ENCODE measurements around the gene FRMD4B.

Gene FRMD4B

GRCh38 chr3:69246612-69247011 lies 139.3 kb downstream of the FRMD4B start:
- no peaks in the 10 kb centered on the region for H3K4me1 ChIP-seq (ENCODE audit: insufficient read depth, low read length, poor library complexity, severe bottlenecking)
- H3F3A ChIP-seq (ENCODE audit: low read depth), result no peaks in the 10 kb centered on the region
- H3K9me2 ChIP-seq (replicated peaks; ENCODE audit: low read depth, low read length), result no peaks in the 10 kb centered on the region
- no peaks in the 10 kb centered on the region for H4K20me1 ChIP-seq (ENCODE audit: insufficient read depth, low read length, poor library complexity, severe bottlenecking)
- no peaks in the 10 kb centered on the region for H3K9me3 ChIP-seq (ENCODE audit: insufficient read depth, low read depth, low read length)
- H3K79me2 ChIP-seq (ENCODE audit: insufficient read depth, low read length), result no peaks in the 10 kb centered on the region
- TF ChIP-seq EZH2phosphoT487 (IDR thresholded peaks at IDR 0.05; ENCODE audit: borderline replicate concordance) (no peak), CTCF (conservative IDR thresholded peaks at IDR 0.05; ENCODE audit: low read length) (no peak)
- no peaks in the 10 kb centered on the region for H3K36me3 ChIP-seq (ENCODE audit: insufficient read depth, low read length)
- H2AFZ ChIP-seq (ENCODE audit: low read length), result no peak overlapping the region
- H3K27me3 ChIP-seq (ENCODE audit: insufficient read depth, low read length, poor library complexity, severe bottlenecking), result no peaks in the 10 kb centered on the region
- no peak overlapping the region for H3K4me3 ChIP-seq (ENCODE audit: low read length, poor library complexity, severe bottlenecking)
- no peak overlapping the region for H3K9ac ChIP-seq (ENCODE audit: low read depth, low read length, poor library complexity, severe bottlenecking)
- no peak overlapping the region for H3K4me2 ChIP-seq (ENCODE audit: low read depth, low read length, poor library complexity, severe bottlenecking)

GRCh38 chr3:69244039-69244438 lies 141.8 kb downstream of the FRMD4B start:
- no peaks in the 10 kb centered on the region for H3K36me3 ChIP-seq (ENCODE audit: insufficient read depth, low read length)
- no peak overlapping the region for H3K4me3 ChIP-seq (ENCODE audit: low read length, poor library complexity, severe bottlenecking)
- H3K79me2 ChIP-seq (ENCODE audit: insufficient read depth, low read length), result no peaks in the 10 kb centered on the region
- no peaks in the 10 kb centered on the region for H4K20me1 ChIP-seq (ENCODE audit: insufficient read depth, low read length, poor library complexity, severe bottlenecking)
- no peaks in the 10 kb centered on the region for H3K27me3 ChIP-seq (ENCODE audit: insufficient read depth, low read length, poor library complexity, severe bottlenecking)
- H3K4me2 ChIP-seq (ENCODE audit: low read depth, low read length, poor library complexity, severe bottlenecking), result no peak overlapping the region
- no peak overlapping the region for H2AFZ ChIP-seq (ENCODE audit: low read length)
- H3K9me2 ChIP-seq (replicated peaks; ENCODE audit: low read depth, low read length), result no peaks in the 10 kb centered on the region
- no peaks in the 10 kb centered on the region for H3F3A ChIP-seq (ENCODE audit: low read depth)
- no peaks in the 10 kb centered on the region for H3K9me3 ChIP-seq (ENCODE audit: insufficient read depth, low read depth, low read length)
- no peaks in the 10 kb centered on the region for H3K4me1 ChIP-seq (ENCODE audit: insufficient read depth, low read length, poor library complexity, severe bottlenecking)
- no peak for TF ChIP-seq CTCF (conservative IDR thresholded peaks at IDR 0.05; ENCODE audit: low read length)
- no peak for TF ChIP-seq EZH2phosphoT487 (IDR thresholded peaks at IDR 0.05; ENCODE audit: borderline replicate concordance)
- no peak overlapping the region for H3K9ac ChIP-seq (ENCODE audit: low read depth, low read length, poor library complexity, severe bottlenecking)

- H3F3A ChIP-seq (ENCODE audit: low read depth), result no peaks in the 10 kb centered on the region
- H3K79me2 ChIP-seq (ENCODE audit: insufficient read depth, low read length), result no peaks in the 10 kb centered on the region
- H4K20me1 ChIP-seq (ENCODE audit: insufficient read depth, low read length, poor library complexity, severe bottlenecking), result no peaks in the 10 kb centered on the region
- no peaks in the 10 kb centered on the region for H3K27me3 ChIP-seq (ENCODE audit: insufficient read depth, low read length, poor library complexity, severe bottlenecking)
- H3K9me3 ChIP-seq (ENCODE audit: insufficient read depth, low read depth, low read length), result no peaks in the 10 kb centered on the region
- no peak overlapping the region for H2AFZ ChIP-seq (ENCODE audit: low read length)
- no peaks in the 10 kb centered on the region for H3K4me1 ChIP-seq (ENCODE audit: insufficient read depth, low read length, poor library complexity, severe bottlenecking)
- H3K4me3 ChIP-seq (ENCODE audit: low read length, poor library complexity, severe bottlenecking), result no peak overlapping the region
- no peaks in the 10 kb centered on the region for H3K9me2 ChIP-seq (replicated peaks; ENCODE audit: low read depth, low read length)
- no peak for TF ChIP-seq CTCF (conservative IDR thresholded peaks at IDR 0.05; ENCODE audit: low read length)
- no peak for TF ChIP-seq EZH2phosphoT487 (IDR thresholded peaks at IDR 0.05; ENCODE audit: borderline replicate concordance)
- H3K9ac ChIP-seq (ENCODE audit: low read depth, low read length, poor library complexity, severe bottlenecking), result no peak overlapping the region
- H3K36me3 ChIP-seq (ENCODE audit: insufficient read depth, low read length), result no peaks in the 10 kb centered on the region
- H3K4me2 ChIP-seq (ENCODE audit: low read depth, low read length, poor library complexity, severe bottlenecking), result no peak overlapping the region
Observed at GRCh38 chr3:69241769-69242168, 144.1 kb downstream of the FRMD4B start.

All from Loucy (cell line).